Right atrium auricular region (tissue), 2 donors: ENCODE data around the gene DUS1L. TPM values are rescaled to one million over a fixed set of nuclear protein-coding genes. Genes with fewer than 3 reads are reported as not detected.

ENCODE experiments used
- DNase-seq: peaks from one replicate; pipeline ENCODE4 v3.0.0-alpha.2; 2019; ENCODE audit warnings: low spot score
- H3K27ac ChIP-seq, 2 donors: fragments of 200-600 bp; sonication (generic); 1 replicate in 1 of 2; 2 replicates in 1 of 2; pipeline ENCODE4 v1.5.1; 2016 to 2019
- H3K27me3 ChIP-seq, 2 donors: fragments of 200-600 bp; sonication (generic); one replicate each; pipeline versions ENCODE4 v1.5.1 to v1.6.0; 2017 to 2019
- H3K36me3 ChIP-seq: fragments of 200-600 bp; sonication (generic); one replicate; pipeline ENCODE4 v1.5.1; 2016
- H3K4me1 ChIP-seq, 2 donors: fragments of 200-600 bp; sonication (generic); one replicate each; pipeline versions ENCODE4 v1.5.1 to v1.6.0; 2017 to 2019
- H3K4me3 ChIP-seq, 2 donors: fragments of 200-600 bp; sonication (generic); 1 replicate in 1 of 2; 2 replicates in 1 of 2; pipeline ENCODE4 v1.5.1; 2017 to 2019; ENCODE audit warnings: mild to moderate bottlenecking in 1 of 2, moderate library complexity in 1 of 2
- H3K9me3 ChIP-seq, 2 donors: fragments of 200-600 bp; sonication (generic); one replicate each; pipeline ENCODE4 v1.5.1; 2019
- total RNA-seq, 2 donors: library from RNA; depleted of rRNA; stranded (reverse); fragments of >200 nt; gene quantifications; one replicate each; pipeline ENCODE4 v1.1.0, GENCODE V29; 2016
- TF ChIP-seq, protein P1 (sequence below), 2 donors: fragments of 200-600 bp; sonication (generic); IDR thresholded peaks; one replicate each; pipeline ENCODE4 v1.5.1; 2019; ENCODE audit warnings: antibody characterized with exemption in 2 of 2

Gene DUS1L
- total RNA-seq, 2 donors from 2014 or later = 33.3 to 45.7 TPM

DNA sequence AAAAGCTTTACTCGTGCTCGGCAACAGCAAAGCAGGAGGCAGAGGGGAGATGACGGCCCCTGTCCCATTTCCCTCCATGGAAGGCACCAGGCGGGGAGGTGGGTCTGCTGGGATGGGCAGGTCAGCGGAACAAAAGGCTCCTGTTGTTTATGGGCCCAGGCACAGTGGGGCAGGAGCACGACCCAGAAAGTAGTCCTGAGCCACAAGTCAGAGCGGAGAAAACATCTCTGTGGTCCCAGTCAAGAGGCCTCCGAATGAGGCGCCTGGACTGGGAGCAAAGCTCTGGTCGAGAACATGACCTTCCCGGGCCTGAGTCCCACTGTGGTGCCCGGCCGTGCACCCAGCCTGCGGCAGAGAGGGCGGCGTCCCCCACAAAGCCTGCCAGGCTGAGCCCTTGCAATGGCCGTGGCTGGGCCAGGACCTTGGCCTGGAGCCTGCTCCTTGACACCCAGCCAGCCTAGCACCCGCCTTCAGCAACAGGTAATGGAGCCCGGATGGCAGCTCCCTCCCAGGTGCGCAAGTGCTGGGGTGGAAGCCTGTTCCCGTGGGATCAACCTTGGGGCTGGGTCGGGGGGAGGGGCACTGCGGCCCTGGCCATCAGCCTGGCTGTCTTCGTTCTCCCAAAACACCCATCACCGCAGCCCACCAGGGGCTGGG lies 17.6 kb downstream of the DUS1L start:
- TF ChIP-seq, protein P1, sequence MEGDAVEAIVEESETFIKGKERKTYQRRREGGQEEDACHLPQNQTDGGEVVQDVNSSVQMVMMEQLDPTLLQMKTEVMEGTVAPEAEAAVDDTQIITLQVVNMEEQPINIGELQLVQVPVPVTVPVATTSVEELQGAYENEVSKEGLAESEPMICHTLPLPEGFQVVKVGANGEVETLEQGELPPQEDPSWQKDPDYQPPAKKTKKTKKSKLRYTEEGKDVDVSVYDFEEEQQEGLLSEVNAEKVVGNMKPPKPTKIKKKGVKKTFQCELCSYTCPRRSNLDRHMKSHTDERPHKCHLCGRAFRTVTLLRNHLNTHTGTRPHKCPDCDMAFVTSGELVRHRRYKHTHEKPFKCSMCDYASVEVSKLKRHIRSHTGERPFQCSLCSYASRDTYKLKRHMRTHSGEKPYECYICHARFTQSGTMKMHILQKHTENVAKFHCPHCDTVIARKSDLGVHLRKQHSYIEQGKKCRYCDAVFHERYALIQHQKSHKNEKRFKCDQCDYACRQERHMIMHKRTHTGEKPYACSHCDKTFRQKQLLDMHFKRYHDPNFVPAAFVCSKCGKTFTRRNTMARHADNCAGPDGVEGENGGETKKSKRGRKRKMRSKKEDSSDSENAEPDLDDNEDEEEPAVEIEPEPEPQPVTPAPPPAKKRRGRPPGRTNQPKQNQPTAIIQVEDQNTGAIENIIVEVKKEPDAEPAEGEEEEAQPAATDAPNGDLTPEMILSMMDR (IDR thresholded peaks at IDR 0.05) = no peak
- Histone ChIP-seq H3K27ac (no peak overlapping the region), H3K4me3 (no peak overlapping the region), H3K9me3 (no peaks in the 10 kb centered on the region), H3K36me3 (peaks cover 15% of the 10 kb centered on the region), H3K4me1 (peaks cover 0 to 25% of the 10 kb centered on the region in 2 donors), H3K27me3 (no peaks in the 10 kb centered on the region)
- DNase-seq = no peak

DNA sequence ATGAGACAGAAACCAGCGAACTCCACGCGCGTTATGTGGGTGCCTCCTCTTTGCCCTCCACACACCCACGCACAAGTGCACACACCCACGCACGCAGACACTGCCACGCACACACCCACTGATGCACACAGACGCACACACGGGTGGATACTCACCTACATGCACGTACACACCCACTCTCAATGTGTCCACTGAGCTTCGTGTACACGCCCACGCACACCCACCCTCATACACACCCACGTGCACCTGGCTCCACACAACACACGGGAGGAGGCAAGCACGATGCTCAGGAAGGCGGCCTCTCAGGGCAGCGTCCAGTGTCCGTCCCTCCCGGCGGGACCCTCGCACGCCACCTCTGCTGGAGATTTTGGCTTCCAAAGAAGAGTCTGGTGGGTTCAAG lies 18.2 kb downstream of the DUS1L start:
- no peak overlapping the region for H3K27ac ChIP-seq
- H3K36me3 ChIP-seq = peaks cover 15% of the 10 kb centered on the region
- H3K9me3 ChIP-seq = no peaks in the 10 kb centered on the region
- no peak overlapping the region for H3K4me3 ChIP-seq
- TF ChIP-seq, protein P1 (IDR thresholded peaks at IDR 0.05) = no peak
- peaks cover 0 to 19% of the 10 kb centered on the region in 2 donors for H3K4me1 ChIP-seq
- DNase-seq = no peak
- H3K27me3 ChIP-seq = no peaks in the 10 kb centered on the region

- Histone ChIP-seq H3K27me3 (no peaks in the 10 kb centered on the region), H3K36me3 (peaks cover 15% of the 10 kb centered on the region), H3K27ac (no peak overlapping the region), H3K4me1 (peaks cover 0 to 16% of the 10 kb centered on the region in 2 donors), H3K4me3 (no peak overlapping the region), H3K9me3 (no peaks in the 10 kb centered on the region)
- TF ChIP-seq, protein P1 (IDR thresholded peaks at IDR 0.05) = no peak
- no peak for DNase-seq
Measured at GRCh38 chr17:82046903-82047302, 18.7 kb downstream of the DUS1L start.

GRCh38 chr17:82045936-82046484 lies 19.6 kb downstream of the DUS1L start:
- no peaks in the 10 kb centered on the region for H3K9me3 ChIP-seq
- no peak for DNase-seq
- TF ChIP-seq, protein P1 (IDR thresholded peaks at IDR 0.05) = no peak
- H3K4me3 ChIP-seq = no peak overlapping the region
- H3K27me3 ChIP-seq = no peaks in the 10 kb centered on the region
- no peak overlapping the region for H3K27ac ChIP-seq
- peaks cover 0 to 13% of the 10 kb centered on the region in 2 donors for H3K4me1 ChIP-seq
- peaks cover 15% of the 10 kb centered on the region for H3K36me3 ChIP-seq

DNA sequence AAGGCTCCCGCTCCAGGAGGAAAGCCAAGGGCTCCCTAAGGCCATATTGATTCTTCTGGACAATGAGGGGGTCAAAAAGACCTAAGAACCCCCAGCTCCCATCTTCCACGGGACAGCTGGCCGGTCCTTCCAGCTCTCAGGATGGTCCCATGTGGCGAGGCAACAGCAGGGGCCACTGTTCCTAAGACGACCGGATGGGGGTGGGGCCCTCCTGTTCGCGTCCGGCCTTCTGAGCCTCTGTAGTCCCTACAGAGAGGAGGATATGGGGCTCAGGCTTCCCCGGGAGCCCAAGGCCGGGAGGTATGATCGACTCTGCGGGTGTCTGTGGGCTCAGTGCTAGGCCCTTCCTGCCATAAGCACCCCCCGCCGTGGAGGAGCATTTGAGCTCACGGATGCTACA lies 22.1 kb downstream of the DUS1L start:
- no peaks in the 10 kb centered on the region for H3K4me1 ChIP-seq
- H3K4me3 ChIP-seq = no peak overlapping the region
- H3K9me3 ChIP-seq = no peaks in the 10 kb centered on the region
- H3K27me3 ChIP-seq = no peaks in the 10 kb centered on the region
- no peak overlapping the region for H3K27ac ChIP-seq
- H3K36me3 ChIP-seq = peaks cover 4% of the 10 kb centered on the region
- TF ChIP-seq, protein P1 (IDR thresholded peaks at IDR 0.05) = no peak
- DNase-seq = no peak
